ENCODE data around the gene FGF19.

Gene FGF19

DNA sequence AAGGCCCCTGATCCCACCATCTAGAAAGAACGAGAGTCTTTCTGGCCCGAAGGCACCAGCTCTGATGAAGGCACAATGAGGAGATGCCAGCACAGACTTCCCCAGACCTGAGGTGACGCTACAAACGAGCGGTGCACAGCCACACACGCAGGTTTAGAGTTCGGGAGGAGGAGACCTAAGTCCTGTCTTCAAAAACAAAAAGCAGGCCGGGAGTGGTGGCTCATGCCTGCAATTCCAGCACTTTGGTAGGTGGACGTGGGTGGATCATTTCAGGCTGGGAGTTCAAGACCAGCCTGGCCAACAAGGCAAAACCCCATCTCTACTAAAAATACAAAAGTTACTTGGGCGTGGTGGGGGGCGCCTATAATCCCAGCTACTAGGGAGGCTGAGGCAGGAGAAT lies 38.2 kb downstream of the FGF19 start:
- H3K27me3 Mint-ChIP-seq = no peaks in the 10 kb centered on the region
- H3K4me1 Mint-ChIP-seq = peaks cover 5 to 22% of the 10 kb centered on the region in 2 donors
- no peak overlapping the region for H3K4me3 Mint-ChIP-seq
- peaks cover 32 to 58% of the 10 kb centered on the region in 2 donors for H3K36me3 Mint-ChIP-seq
- DNase-seq = no peak
- H3K9me3 Mint-ChIP-seq = no peaks in the 10 kb centered on the region
- H3K27ac Mint-ChIP-seq = no peak overlapping the region
- no peak for ATAC-seq (replicated peaks)

DNA sequence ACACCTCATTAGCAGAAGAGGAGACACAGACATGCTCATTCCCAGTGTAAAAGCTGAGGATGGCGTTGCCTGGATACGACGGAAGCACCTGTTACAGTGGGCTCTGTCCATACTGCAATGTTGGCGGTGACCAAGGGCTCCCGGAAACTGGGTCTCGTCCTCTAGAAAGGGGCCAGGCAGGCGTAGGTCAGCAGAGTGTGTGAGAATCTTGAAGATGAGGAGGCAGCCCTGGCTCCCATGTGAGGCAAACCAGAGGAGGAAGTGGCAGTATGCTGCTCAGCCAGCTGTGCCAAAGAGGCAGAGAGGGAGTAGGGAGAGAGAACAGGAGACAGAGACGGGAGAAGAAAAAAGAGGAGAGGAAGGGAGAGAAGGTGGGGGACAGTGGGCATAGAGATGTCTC lies 38.9 kb downstream of the FGF19 start:
- no peaks in the 10 kb centered on the region for H3K27me3 Mint-ChIP-seq
- H3K27ac Mint-ChIP-seq = no peak overlapping the region
- H3K4me3 Mint-ChIP-seq = no peak overlapping the region

DNA sequence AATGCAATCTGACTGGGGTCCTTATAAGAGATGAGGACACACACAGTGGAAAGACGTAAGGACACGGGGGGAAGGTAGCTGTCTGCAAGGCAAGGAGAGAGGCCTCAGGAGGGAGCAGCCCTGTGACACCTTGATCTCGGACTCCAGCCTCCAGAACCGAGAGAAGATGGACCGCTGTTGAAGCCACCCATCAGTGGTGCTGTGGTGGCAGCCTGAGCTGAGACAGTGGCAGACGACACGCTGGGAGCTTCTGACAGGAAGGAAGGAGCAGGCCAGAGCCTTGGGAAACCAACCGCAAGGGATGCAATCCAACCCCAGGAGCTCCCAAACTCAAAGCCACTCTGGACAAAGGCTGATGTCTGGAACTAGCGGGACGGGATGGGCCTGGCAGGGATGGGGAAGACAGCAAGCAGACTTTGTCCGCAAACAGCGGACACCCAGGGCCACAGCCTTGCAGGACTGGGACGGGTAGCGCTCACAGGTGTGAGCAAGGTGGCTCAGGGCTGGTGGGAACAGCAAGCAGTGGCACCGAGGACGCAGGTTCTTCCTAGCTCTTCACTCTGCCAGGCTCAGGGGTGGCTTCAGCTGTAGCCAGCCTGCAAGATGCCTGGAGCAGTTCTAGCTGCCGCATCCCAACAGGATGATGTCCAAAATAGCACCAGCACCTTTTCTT lies 39.6 kb downstream of the FGF19 start:
- peak overlapping the region; percentile 37 for H3K27ac Mint-ChIP-seq
- no peaks in the 10 kb centered on the region for H3K9me3 Mint-ChIP-seq
- H3K36me3 Mint-ChIP-seq = peaks cover 29 to 51% of the 10 kb centered on the region in 2 donors
- no peak for DNase-seq
- H3K27me3 Mint-ChIP-seq = no peaks in the 10 kb centered on the region
- no peak overlapping the region for H3K4me3 Mint-ChIP-seq
- ATAC-seq (replicated peaks) = no peak
- peaks cover 3 to 13% of the 10 kb centered on the region in 2 donors for H3K4me1 Mint-ChIP-seq

More for the DNA sequence above, 38.9 kb downstream of the FGF19 start:
- ATAC-seq (replicated peaks) = no peak
- DNase-seq = no peak
- H3K4me1 Mint-ChIP-seq = peaks cover 3 to 14% of the 10 kb centered on the region in 2 donors
- H3K36me3 Mint-ChIP-seq = peaks cover 29 to 55% of the 10 kb centered on the region in 2 donors
- H3K9me3 Mint-ChIP-seq = no peaks in the 10 kb centered on the region

DNA sequence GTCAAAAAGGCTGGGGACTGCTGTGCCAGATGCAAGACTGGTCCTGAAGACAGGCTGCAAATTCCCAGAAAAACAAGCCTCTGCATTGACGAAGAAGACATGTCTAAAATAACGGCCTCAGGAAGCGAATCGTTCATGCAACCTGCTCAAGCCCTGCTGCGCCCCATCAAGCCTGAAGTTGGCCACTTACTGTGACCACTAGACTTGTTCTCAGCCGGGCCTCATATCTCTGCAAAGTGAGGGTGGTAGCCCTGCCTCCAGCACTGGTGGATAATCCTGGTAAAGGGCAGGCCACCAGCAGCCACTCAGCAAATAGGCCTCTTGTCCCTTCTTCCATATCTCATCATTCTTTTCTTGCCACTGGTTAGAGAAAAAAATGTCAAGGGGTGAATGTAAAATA lies 40.5 kb downstream of the FGF19 start:
- H3K36me3 Mint-ChIP-seq = peaks cover 29 to 48% of the 10 kb centered on the region in 2 donors
- peaks cover 0 to 13% of the 10 kb centered on the region in 2 donors for H3K4me1 Mint-ChIP-seq
- DNase-seq (no peak), ATAC-seq (replicated peaks) (no peak)
- H3K27me3 Mint-ChIP-seq = no peaks in the 10 kb centered on the region
- no peak overlapping the region for H3K27ac Mint-ChIP-seq
- no peak overlapping the region for H3K4me3 Mint-ChIP-seq
- no peaks in the 10 kb centered on the region for H3K9me3 Mint-ChIP-seq

DNA sequence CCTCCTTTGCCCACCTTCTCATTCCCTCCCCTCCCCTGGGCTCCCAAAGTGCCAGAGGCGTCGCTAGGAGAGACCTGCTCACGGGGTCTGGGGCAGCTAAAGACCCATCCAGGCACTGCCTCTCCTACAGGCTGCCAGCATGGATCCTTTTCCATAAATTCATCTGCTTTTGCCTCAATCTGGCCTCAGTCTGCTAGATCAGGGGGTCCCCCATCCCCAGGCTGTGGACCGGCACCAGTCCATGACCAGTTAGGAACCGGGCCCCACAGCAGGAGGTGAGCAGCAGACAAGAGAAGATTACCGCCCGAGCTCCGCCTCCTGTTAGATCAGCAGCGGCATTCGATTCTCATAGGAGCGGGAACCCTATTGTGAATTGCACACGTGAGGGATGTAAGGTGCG lies 41.0 kb downstream of the FGF19 start:
- no peak for DNase-seq
- Mint-ChIP-seq H3K36me3 (peaks cover 26 to 45% of the 10 kb centered on the region in 2 donors), H3K4me1 (peaks cover 0 to 13% of the 10 kb centered on the region in 2 donors), H3K9me3 (no peaks in the 10 kb centered on the region), H3K27me3 (no peaks in the 10 kb centered on the region), H3K4me3 (no peak overlapping the region), H3K27ac (peak overlapping the region; percentile 43)
- ATAC-seq (replicated peaks) = no peak

DNA sequence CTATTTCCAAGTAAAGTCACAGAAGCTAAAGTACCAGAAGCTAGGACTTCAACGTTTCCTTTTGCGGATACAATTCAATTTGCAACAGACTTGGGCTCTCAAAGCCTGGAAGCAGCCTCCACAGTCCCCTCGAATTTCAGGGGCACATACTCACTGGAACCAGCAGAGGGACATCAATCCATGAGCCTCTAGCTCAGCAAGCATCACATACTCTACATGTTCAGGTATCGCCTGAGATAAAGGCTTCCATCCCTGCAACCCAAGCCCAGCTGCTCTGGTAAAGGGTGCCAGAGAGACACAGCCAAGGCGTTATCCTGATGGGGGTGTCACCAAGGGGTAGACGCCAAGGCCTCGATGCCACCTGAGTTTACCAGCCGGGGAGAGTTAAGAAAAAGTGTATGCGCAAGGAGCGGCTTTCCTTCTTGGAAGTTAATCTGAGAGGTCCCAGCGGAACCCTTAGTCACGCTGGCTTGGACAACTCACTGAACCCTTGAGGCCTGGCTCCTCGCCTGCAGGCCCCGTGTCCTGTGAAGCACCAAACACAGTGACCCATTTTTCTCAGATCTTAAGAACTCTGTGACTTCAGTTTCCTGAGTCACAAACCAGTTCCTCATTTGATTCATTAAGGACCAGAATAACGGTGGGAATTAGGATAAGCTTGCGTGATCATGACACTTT lies 41.7 kb downstream of the FGF19 start:
- Mint-ChIP-seq H3K4me1 (peaks cover 0 to 18% of the 10 kb centered on the region in 2 donors), H3K27me3 (no peaks in the 10 kb centered on the region), H3K4me3 (no peak overlapping the region), H3K27ac (peak overlapping the region; percentile 62), H3K36me3 (peaks cover 22 to 38% of the 10 kb centered on the region in 2 donors), H3K9me3 (no peaks in the 10 kb centered on the region)
- ATAC-seq (replicated peaks) (no peak), DNase-seq (no peak)

DNA sequence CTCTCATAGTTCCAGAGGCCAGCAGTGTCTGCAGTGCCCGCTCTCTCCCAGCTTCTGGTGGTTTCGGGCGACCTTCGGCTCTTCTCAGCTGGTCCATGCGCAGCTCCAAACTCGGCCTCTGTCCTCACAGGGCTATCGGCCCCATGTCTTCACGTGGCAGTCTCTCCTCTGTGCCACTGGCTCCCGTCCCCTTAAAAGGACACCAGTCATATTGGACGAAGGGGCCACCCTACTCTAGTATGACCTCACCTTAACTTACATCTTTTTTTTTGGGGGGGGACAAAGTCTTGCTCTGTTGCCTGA lies 42.5 kb downstream of the FGF19 start:
- no peak overlapping the region for H3K4me3 Mint-ChIP-seq
- H3K9me3 Mint-ChIP-seq = no peaks in the 10 kb centered on the region
- DNase-seq = no peak
- no peak overlapping the region for H3K27ac Mint-ChIP-seq
- peaks cover 0 to 21% of the 10 kb centered on the region in 2 donors for H3K4me1 Mint-ChIP-seq
- no peaks in the 10 kb centered on the region for H3K27me3 Mint-ChIP-seq
- H3K36me3 Mint-ChIP-seq = peaks cover 22 to 38% of the 10 kb centered on the region in 2 donors
- ATAC-seq (replicated peaks) = no peak

DNA sequence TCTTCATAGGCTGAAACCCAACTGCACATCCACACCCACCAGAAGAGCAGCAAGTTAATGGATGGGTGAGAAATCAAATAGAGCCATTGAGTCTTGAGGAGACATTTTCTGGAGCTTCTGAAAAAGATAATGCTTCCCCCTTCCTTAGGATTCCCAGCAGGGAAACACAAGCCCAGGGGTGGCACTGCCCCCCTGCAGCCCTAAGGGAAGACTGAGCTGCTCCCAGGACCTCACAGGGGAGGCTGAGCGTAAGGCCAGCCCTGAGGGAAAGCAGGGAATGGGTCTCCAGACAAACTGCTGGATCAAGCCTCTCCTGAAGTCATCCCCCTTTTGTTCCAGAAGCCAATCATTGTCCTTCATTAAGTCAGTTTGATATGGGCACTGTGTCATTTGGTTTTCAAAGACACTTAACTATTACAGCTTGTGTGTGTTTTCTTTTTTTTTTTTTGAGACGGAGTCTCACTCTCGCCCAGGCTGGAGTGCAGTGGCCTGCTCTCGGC lies 43.8 kb downstream of the FGF19 start:
- no peak overlapping the region for H3K4me3 Mint-ChIP-seq
- no peaks in the 10 kb centered on the region for H3K27me3 Mint-ChIP-seq
- H3K9me3 Mint-ChIP-seq = no peaks in the 10 kb centered on the region
- no peak for ATAC-seq (replicated peaks)
- no peak overlapping the region for H3K27ac Mint-ChIP-seq
- DNase-seq = no peak
- H3K36me3 Mint-ChIP-seq = peaks cover 20 to 28% of the 10 kb centered on the region in 2 donors
- peaks cover 0 to 21% of the 10 kb centered on the region in 2 donors for H3K4me1 Mint-ChIP-seq

DNA sequence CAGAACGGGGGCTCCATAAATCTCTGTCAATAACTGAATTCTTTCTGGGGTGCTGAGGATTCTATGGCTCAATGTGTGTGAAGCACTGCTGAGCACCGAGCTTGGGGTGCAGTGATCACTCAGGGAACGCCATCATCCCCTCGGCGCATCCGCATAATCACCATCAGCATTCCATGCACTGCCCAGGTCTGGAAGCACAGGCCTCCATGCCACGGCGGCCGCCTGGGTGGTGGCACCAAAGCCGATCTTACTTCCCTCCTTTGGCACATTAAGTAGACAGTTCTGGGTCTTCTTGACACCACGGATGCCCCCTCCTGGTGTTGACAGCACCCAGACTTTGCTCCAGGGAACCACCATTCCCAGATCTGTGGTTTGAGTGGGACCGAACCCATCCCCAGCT lies 44.2 kb downstream of the FGF19 start:
- Mint-ChIP-seq H3K27me3 (no peaks in the 10 kb centered on the region), H3K4me1 (peaks cover 0 to 21% of the 10 kb centered on the region in 2 donors), H3K27ac (no peak overlapping the region), H3K4me3 (no peak overlapping the region), H3K9me3 (no peaks in the 10 kb centered on the region), H3K36me3 (peaks cover 16 to 29% of the 10 kb centered on the region in 2 donors)
- ATAC-seq (replicated peaks) (no peak), DNase-seq (no peak)

DNA sequence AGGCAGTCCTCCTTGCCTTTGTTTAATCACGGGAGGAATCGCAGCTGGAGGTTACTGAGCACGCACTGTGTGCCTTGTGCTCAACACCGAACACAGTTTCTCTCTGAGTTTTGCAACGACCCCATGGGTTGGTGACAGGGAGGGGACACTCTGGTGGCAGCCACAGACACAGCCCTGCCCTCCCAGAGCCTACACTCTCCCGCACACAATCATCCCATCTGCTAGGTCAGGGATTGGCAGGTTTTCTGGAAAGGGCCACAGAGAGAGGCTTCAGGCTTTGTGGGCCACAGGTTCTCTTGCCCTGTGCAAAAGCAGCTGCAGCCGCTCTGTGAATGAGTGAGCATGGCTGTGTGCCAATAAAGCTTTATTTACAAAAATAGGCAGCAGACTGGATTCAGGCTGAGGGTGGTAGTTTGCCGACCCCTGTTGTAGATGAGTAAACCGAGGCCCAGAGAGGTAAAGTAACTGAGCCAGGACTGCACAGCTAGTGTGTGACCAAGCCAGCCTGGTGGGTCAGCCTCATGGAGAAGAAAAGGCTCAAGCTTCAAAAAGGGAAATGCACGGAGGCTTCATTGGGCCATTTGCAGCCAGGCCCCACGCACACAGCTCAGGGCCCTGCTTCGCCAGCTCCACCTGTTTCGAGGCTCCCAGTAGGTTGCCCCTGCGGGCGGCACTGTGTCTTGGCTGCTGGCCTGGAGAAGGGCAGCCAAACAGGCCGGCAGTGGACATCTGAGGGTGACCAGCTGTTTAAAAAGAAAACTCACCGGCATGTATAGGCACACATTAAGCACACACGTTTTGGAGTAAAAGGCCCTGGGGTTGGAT lies 45.0 kb downstream of the FGF19 start:
- peaks cover 10 to 28% of the 10 kb centered on the region in 2 donors for H3K36me3 Mint-ChIP-seq

DNA sequence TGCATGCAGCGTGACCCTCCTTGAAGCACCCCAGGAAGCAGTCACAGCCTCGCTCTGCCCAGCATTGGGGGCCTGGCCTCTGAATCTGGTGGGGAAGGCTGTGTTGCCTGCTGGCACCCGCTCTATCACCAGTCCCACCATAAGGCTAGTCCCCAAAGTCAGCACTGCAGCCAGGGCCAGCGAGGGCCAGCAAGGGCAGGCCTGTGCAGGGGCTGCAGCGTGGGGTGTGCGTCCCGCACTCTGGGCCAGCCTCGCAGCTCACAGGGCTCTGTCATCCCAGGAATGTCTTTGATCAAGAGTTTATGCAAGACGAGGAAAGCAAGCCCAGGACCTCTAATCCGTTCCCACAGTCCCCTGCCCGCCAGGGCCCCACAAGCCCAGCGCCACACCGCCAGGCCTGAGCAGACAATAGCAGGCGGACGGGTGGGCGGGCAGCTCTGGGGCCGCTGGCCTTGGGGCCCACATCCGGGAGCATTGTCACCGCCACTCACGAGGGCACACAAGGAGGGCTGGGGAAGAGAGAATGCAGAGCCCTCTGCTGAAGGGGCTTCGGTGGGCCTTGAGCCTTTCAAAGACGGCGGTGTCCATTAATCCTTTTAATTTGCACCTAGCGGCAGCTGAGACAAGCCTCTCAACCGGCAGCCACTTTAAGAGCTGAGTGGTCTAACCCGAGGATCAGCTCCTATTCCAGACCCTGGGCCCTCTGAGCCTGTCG lies 45.8 kb downstream of the FGF19 start:
- ATAC-seq (replicated peaks) (no peak), DNase-seq (no peak)
- Mint-ChIP-seq H3K27me3 (no peaks in the 10 kb centered on the region), H3K36me3 (peaks cover 7 to 25% of the 10 kb centered on the region in 2 donors), H3K4me3 (no peak overlapping the region), H3K9me3 (no peaks in the 10 kb centered on the region), H3K27ac (no peak overlapping the region), H3K4me1 (peaks cover 0 to 18% of the 10 kb centered on the region in 2 donors)

More for the DNA sequence above, 45.0 kb downstream of the FGF19 start:
- Mint-ChIP-seq H3K4me3 (no peak overlapping the region), H3K27ac (no peak overlapping the region), H3K4me1 (peaks cover 0 to 21% of the 10 kb centered on the region in 2 donors), H3K9me3 (no peaks in the 10 kb centered on the region), H3K27me3 (no peaks in the 10 kb centered on the region)
- ATAC-seq (replicated peaks) = no peak
- no peak for DNase-seq

DNA sequence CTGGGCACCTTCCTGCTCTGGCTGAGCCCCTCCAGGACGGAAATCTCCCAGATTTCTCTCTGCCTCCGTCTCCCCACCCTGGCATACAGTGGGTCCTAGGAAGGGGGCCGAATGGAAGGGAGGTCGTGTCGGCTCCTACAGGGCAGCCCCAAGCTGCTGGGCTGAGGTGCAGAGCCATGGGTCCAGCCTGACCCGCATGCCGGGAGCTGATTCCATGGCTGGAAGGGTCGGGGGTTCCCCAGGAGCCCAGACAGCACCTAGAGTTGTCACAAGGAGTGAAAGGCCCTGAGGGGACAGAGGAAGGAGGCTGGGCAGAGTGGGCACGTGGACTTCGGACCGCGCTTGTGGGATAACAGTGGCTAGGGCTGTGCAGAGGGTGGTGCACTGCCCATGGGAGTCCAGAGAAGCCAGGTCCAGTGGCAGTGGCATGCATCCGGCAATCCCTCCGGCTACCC lies 46.3 kb downstream of the FGF19 start:
- no peak for DNase-seq
- ATAC-seq (replicated peaks) = no peak
- Mint-ChIP-seq H3K9me3 (no peaks in the 10 kb centered on the region), H3K27ac (no peak overlapping the region), H3K27me3 (no peaks in the 10 kb centered on the region), H3K4me3 (no peak overlapping the region), H3K36me3 (peaks cover 6 to 26% of the 10 kb centered on the region in 2 donors), H3K4me1 (peaks cover 0 to 12% of the 10 kb centered on the region in 2 donors)

DNA sequence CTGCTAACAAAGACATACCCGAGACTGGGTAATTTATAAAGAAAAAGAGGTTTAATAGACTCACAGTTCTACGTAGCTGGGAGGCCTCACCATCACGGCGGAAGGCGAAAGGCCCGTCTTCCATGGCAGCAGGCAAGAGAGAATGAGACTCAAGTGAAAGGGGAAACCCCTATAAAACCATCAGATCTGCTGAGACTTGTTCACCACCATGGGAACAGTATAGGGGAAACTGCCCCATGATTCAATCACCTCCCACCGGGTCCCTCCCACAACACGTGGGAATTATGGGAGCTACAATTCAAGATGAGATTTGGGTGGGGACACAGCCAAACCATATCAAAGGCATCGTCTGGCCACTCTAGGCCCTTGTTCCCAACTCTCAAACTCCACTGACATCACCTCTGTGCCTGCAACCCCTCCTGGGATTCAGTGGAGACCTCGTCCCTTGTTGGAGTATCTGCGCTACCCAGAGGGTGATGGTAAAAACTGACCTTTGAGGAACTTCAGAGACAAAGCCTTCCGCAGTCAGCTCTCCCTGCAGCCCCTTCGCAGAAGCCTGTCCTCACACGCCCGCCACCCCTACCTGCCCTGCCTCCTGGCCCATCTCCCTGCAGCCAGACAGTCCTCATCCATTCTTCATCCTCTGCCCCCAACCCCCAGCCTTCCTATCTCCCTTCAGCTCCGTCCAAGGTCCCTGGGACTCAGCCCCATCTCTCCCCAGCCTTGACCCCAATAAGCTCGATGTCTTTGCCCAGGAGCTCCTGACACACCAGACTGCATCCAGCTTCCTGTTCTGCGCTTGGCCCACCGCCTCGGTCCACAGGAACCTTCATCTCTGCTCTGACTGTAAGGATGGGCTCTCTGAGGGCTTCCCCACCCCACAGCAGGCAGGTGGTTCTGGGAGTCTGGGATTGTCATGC lies 47.0 kb downstream of the FGF19 start:
- H3K4me3 Mint-ChIP-seq = no peak overlapping the region
- no peak for ATAC-seq (replicated peaks)
- H3K27me3 Mint-ChIP-seq = no peaks in the 10 kb centered on the region
- peaks cover 6 to 30% of the 10 kb centered on the region in 2 donors for H3K36me3 Mint-ChIP-seq
- H3K4me1 Mint-ChIP-seq = peaks cover 0 to 8% of the 10 kb centered on the region in 2 donors
- no peak overlapping the region for H3K27ac Mint-ChIP-seq
- no peak for DNase-seq
- H3K9me3 Mint-ChIP-seq = no peaks in the 10 kb centered on the region
